Trophoblast cell (in vitro differentiated cells and primary cell): ENCODE results near the gene C1orf167.

Experiments
- DNase-seq, 2 donors: peaks; one replicate each; pipeline ENCODE4 v3.0.0-alpha.2; 2016
- H2AFZ ChIP-seq: 2 replicates; pipeline ENCODE4 v1.6.1; 2013; ENCODE audit warnings: low read length, moderate library complexity, mild to moderate bottlenecking; ENCODE audit not compliant: insufficient read depth, poor library complexity
- H2AK5ac ChIP-seq: 2 replicates; pipeline ENCODE4 v1.6.1; 2013; ENCODE audit warnings: mild to moderate bottlenecking, low read length
- H2BK120ac ChIP-seq: 2 replicates; pipeline ENCODE4 v1.6.1; 2013; ENCODE audit warnings: low read length, mild to moderate bottlenecking, moderate library complexity; ENCODE audit not compliant: insufficient read depth, poor library complexity
- H2BK12ac ChIP-seq: 2 replicates; pipeline ENCODE4 v1.6.1; 2013; ENCODE audit warnings: mild to moderate bottlenecking, low read length, moderate library complexity
- H2BK5ac ChIP-seq: 2 replicates; pipeline ENCODE4 v1.6.1; 2013; ENCODE audit warnings: low read length, low read depth, moderate library complexity, mild to moderate bottlenecking; ENCODE audit not compliant: poor library complexity
- H3K14ac ChIP-seq: 2 replicates; pipeline ENCODE4 v1.6.1; 2013; ENCODE audit warnings: mild to moderate bottlenecking, low read length
- H3K18ac ChIP-seq: 2 replicates; pipeline ENCODE4 v1.6.1; 2013; ENCODE audit warnings: mild to moderate bottlenecking, low read length
- H3K23ac ChIP-seq: 2 replicates; pipeline ENCODE4 v1.6.1; 2013; ENCODE audit warnings: low read length
- H3K27ac ChIP-seq: 2 replicates; pipeline ENCODE4 v1.5.1; 2013; ENCODE audit warnings: low read depth, mild to moderate bottlenecking, inconsistent platforms, low read length, moderate library complexity
- H3K27me3 ChIP-seq: 2 replicates; pipeline ENCODE4 v1.6.1; 2013; ENCODE audit warnings: inconsistent platforms, mild to moderate bottlenecking, low read length, moderate library complexity; ENCODE audit not compliant: insufficient read depth
- H3K36me3 ChIP-seq, 2 experiments: 1 replicate in 1 of 2; 2 replicates in 1 of 2; pipeline ENCODE4 v1.6.1; 2013; ENCODE audit warnings: low read length in 2 of 2, mild to moderate bottlenecking in 2 of 2, moderate library complexity in 1 of 2; ENCODE audit not compliant: insufficient read depth in 2 of 2, control insufficient read depth in 1 of 2
- H3K4ac ChIP-seq: 2 replicates; pipeline ENCODE4 v1.6.1; 2013; ENCODE audit warnings: low read depth, mild to moderate bottlenecking, low read length, moderate library complexity
- H3K4me1 ChIP-seq, 2 experiments: 1 replicate in 1 of 2; 2 replicates in 1 of 2; pipeline ENCODE4 v1.6.1; 2013; ENCODE audit warnings: low read length in 2 of 2, mild to moderate bottlenecking in 2 of 2, moderate library complexity in 1 of 2; ENCODE audit not compliant: insufficient read depth in 2 of 2, control insufficient read depth in 1 of 2
- H3K4me2 ChIP-seq: 2 replicates; pipeline ENCODE4 v1.6.1; 2013; ENCODE audit warnings: inconsistent platforms, mild to moderate bottlenecking, low read length, moderate library complexity
- H3K4me3 ChIP-seq: 2 replicates; pipeline ENCODE4 v1.5.1; 2013; ENCODE audit warnings: mild to moderate bottlenecking, low read depth, low read length, inconsistent platforms
- H3K79me1 ChIP-seq: one replicate; pipeline ENCODE4 v1.6.1; 2013; ENCODE audit warnings: low read length
- H3K79me2 ChIP-seq: 2 replicates; pipeline ENCODE4 v1.6.1; 2013; ENCODE audit warnings: low read length, mild to moderate bottlenecking; ENCODE audit not compliant: control insufficient read depth, insufficient read depth, poor library complexity
- H3K9ac ChIP-seq: 2 replicates; pipeline ENCODE4 v1.6.1; 2013; ENCODE audit warnings: mild to moderate bottlenecking, low read length
- H3K9me3 ChIP-seq: 2 replicates; pipeline ENCODE4 v1.6.1; 2013; ENCODE audit warnings: low read depth, mild to moderate bottlenecking, control low read depth, inconsistent platforms, low read length; ENCODE audit not compliant: insufficient read depth
- H4K12ac ChIP-seq: 2 replicates; pipeline ENCODE4 v1.6.1; 2013; ENCODE audit warnings: low read depth, mild to moderate bottlenecking, low read length, moderate library complexity
- H4K8ac ChIP-seq: 2 replicates; pipeline ENCODE4 v1.6.1; 2013; ENCODE audit warnings: low read depth, mild to moderate bottlenecking, low read length, moderate library complexity
- H4K91ac ChIP-seq: one replicate; pipeline ENCODE4 v1.6.1; 2013; ENCODE audit warnings: low read depth, mild to moderate bottlenecking, low read length, moderate library complexity
- WGBS: extraction: QIAGEN DNeasy Blood & Tissue Kit; methylation state at CpG from one replicate; pipeline ENCODE4 v1.1.7; 2013; ENCODE audit warnings: missing lambda C conversion rate; ENCODE audit not compliant: insufficient read length, insufficient coverage; ENCODE audit errors: extremely low coverage; 5-methylcytosine and 5-hydroxymethylcytosine counted together

C1orf167 gene

GRCh38 chr1:11733306-11733705, 28.7 kb upstream of the C1orf167 start:
- no peak overlapping the region for H3K23ac ChIP-seq
- H4K8ac ChIP-seq: no peak overlapping the region
- H3K4me1 ChIP-seq: peaks cover 20 to 27% of the 10 kb centered on the region in 2 experiments
- no peak overlapping the region for H3K27ac ChIP-seq
- no peaks in the 10 kb centered on the region for H3K27me3 ChIP-seq
- H3K79me1 ChIP-seq: peaks cover 9% of the 10 kb centered on the region
- H3K14ac ChIP-seq: no peak overlapping the region
- H3K18ac ChIP-seq: no peak overlapping the region
- DNase-seq: no peak
- no peak overlapping the region for H2BK12ac ChIP-seq
- H3K4me2 ChIP-seq: no peak overlapping the region
- no peak overlapping the region for H4K91ac ChIP-seq
- H3K9ac ChIP-seq: no peak overlapping the region
- H2BK5ac ChIP-seq: no peak overlapping the region
- H3K9me3 ChIP-seq: peaks cover 3% of the 10 kb centered on the region
- no peak overlapping the region for H3K4me3 ChIP-seq
- H3K4ac ChIP-seq: no peak overlapping the region
- no peak overlapping the region for H2AFZ ChIP-seq
- no peak overlapping the region for H4K12ac ChIP-seq
- H3K36me3 ChIP-seq: no peaks in the 10 kb centered on the region
- H3K79me2 ChIP-seq: peaks cover 5% of the 10 kb centered on the region
- no peak overlapping the region for H2AK5ac ChIP-seq
- H2BK120ac ChIP-seq: no peak overlapping the region
- WGBS: no CpG with 5 or more reads among the region's 3 CpGs

- Histone ChIP-seq H3K14ac (no peak overlapping the region), H3K4me3 (no peak overlapping the region), H2BK5ac (no peak overlapping the region), H2AFZ (no peak overlapping the region), H3K9ac (no peak overlapping the region), H2BK120ac (no peak overlapping the region), H3K4ac (no peak overlapping the region), H3K79me2 (peaks cover 5% of the 10 kb centered on the region), H3K36me3 (no peaks in the 10 kb centered on the region), H4K91ac (no peak overlapping the region), H4K12ac (no peak overlapping the region), H3K4me2 (peak overlapping the region; percentile 69), H3K18ac (no peak overlapping the region), H2BK12ac (no peak overlapping the region), H3K79me1 (peaks cover 9% of the 10 kb centered on the region), H2AK5ac (no peak overlapping the region), H3K4me1 (peaks cover 12 to 14% of the 10 kb centered on the region in 2 experiments), H3K23ac (no peak overlapping the region), H3K27ac (no peak overlapping the region), H3K27me3 (no peaks in the 10 kb centered on the region), H4K8ac (no peak overlapping the region), H3K9me3 (no peaks in the 10 kb centered on the region)
- no peak for DNase-seq
- no CpG with 5 or more reads among the region's 4 CpGs for WGBS
Observed at GRCh38 chr1:11735531-11735853, 26.5 kb upstream of the C1orf167 start.

GRCh38 chr1:11735854-11736745, 25.9 kb upstream of the C1orf167 start, which contains the start of gene AGTRAP:
TSS of gene AGTRAP (plus strand) at chr1:11736136. CDS start at chr1:11736209, 73 bp downstream.
- peak; percentile 88 to 95 for DNase-seq
- Histone ChIP-seq H4K91ac (peak within 1 kb of the TSS; percentile 63), H2AFZ (peak within 1 kb of the TSS; percentile 94), H3K14ac (peak within 1 kb of the TSS; percentile 59), H3K4me1 (peaks cover 16 to 19% of the 10 kb centered on the region in 2 experiments), H2BK12ac (peak within 1 kb of the TSS; percentile 2), H3K23ac (no peak within 1 kb of the TSS), H3K27ac (peak within 1 kb of the TSS; percentile 4), H3K4me3 (peak within 1 kb of the TSS; percentile 86), H2AK5ac (no peak within 1 kb of the TSS), H4K12ac (peak within 1 kb of the TSS; percentile 31), H3K18ac (peak within 1 kb of the TSS; percentile 62), H3K4ac (peak within 1 kb of the TSS; percentile 16), H4K8ac (peak within 1 kb of the TSS; percentile 67), H3K79me2 (peaks cover 5% of the 10 kb centered on the region), H3K27me3 (no peaks in the 10 kb centered on the region), H2BK120ac (peak within 1 kb of the TSS; percentile 65), H2BK5ac (peak within 1 kb of the TSS; percentile 10), H3K9me3 (no peaks in the 10 kb centered on the region), H3K79me1 (peaks cover 9% of the 10 kb centered on the region), H3K9ac (peak within 1 kb of the TSS; percentile 54), H3K36me3 (no peaks in the 10 kb centered on the region), H3K4me2 (peak within 1 kb of the TSS; percentile 69)
- WGBS: no CpG with 5 or more reads among the region's 59 CpGs

GRCh38 chr1:11736746-11737639, 25.0 kb upstream of the C1orf167 start:
- Histone ChIP-seq H2AK5ac (no peak overlapping the region), H3K4me2 (peak overlapping the region; percentile 69), H4K91ac (peak overlapping the region; percentile 63), H3K18ac (no peak overlapping the region), H2BK12ac (no peak overlapping the region), H3K27ac (no peak overlapping the region), H4K8ac (peak overlapping the region; percentile 32), H3K4me3 (peak overlapping the region; percentile 86), H2AFZ (peak overlapping the region; percentile 94), H3K36me3 (no peaks in the 10 kb centered on the region), H4K12ac (no peak overlapping the region), H3K4ac (no peak overlapping the region), H3K9me3 (no peaks in the 10 kb centered on the region), H3K14ac (no peak overlapping the region), H2BK120ac (no peak overlapping the region), H2BK5ac (no peak overlapping the region), H3K9ac (peak overlapping the region; percentile 25), H3K27me3 (no peaks in the 10 kb centered on the region), H3K79me2 (peaks cover 5% of the 10 kb centered on the region), H3K79me1 (peaks cover 7% of the 10 kb centered on the region), H3K23ac (no peak overlapping the region), H3K4me1 (peaks cover 14 to 17% of the 10 kb centered on the region in 2 experiments)
- WGBS: no CpG with 5 or more reads among the region's 15 CpGs
- DNase-seq: peak; percentile 75 to 86
